ENCODE data around the gene AMFR.

The AMFR gene

GRCh38 chr16:56319376-56319775 lies 106.0 kb downstream of the AMFR start:
- peak in 4 of 10 donors; percentile 57 to 92 (median 72) for DNase-seq
- intact Hi-C loops (cut with DNase I): loop anchor here (5.0 to 10.0 kb wide), 3 partner anchors 57 to 215 kb away; no protein-coding TSS in a partner anchor

- no peak for DNase-seq
- intact Hi-C loops (cut with DNase I): loop anchor here (1.0 to 10.0 kb wide), 4 partner anchors 56 to 374 kb away; no protein-coding TSS in a partner anchor
Measured at GRCh38 chr16:56318827-56319140, 106.6 kb downstream of the AMFR start.

- peak; percentile 83 to 99 (median 90) for DNase-seq
- intact Hi-C loops (cut with DNase I): loop anchor here (1.0 to 10.0 kb wide), 4 partner anchors 56 to 374 kb away; no protein-coding TSS in a partner anchor
Measured at GRCh38 chr16:56317998-56318826, 107.1 kb downstream of the AMFR start.

- intact Hi-C loops (cut with DNase I): loop anchor here (5.0 to 10.0 kb wide), 3 partner anchors 54 to 212 kb away; no protein-coding TSS in a partner anchor
- peak in 1 of 10 donors; percentile 66 for DNase-seq
Measured at GRCh38 chr16:56316545-56316944, 108.8 kb downstream of the AMFR start.

- DNase-seq: peak in 3 of 10 donors; percentile 33 to 50 (median 43)
- intact Hi-C loops (cut with DNase I): loop anchor here (5.0 to 10.0 kb wide), 3 partner anchors 54 to 211 kb away; no protein-coding TSS in a partner anchor
Measured at GRCh38 chr16:56315955-56316354, 109.4 kb downstream of the AMFR start.

- intact Hi-C loops (cut with DNase I): loop anchor here (10.0 kb wide), 1 partner anchor 210 kb away; no protein-coding TSS in a partner anchor
Measured at GRCh38 chr16:56314244-56314850, 111.0 kb downstream of the AMFR start.

GRCh38 chr16:56312556-56312955 lies 112.8 kb downstream of the AMFR start:
- intact Hi-C loops (cut with DNase I): loop anchor here (10.0 kb wide), 1 partner anchor 208 kb away; no protein-coding TSS in a partner anchor

More at GRCh38 chr16:56314244-56314850, 111.0 kb downstream of the AMFR start:
- peak in 2 of 10 donors; percentile 47 to 59 for DNase-seq

GRCh38 chr16:56312028-56312300 lies 113.4 kb downstream of the AMFR start:
- DNase-seq: peak in 2 of 10 donors; percentile 68 to 86
- intact Hi-C loops (cut with DNase I): loop anchor here (10.0 kb wide), 1 partner anchor 207 kb away; no protein-coding TSS in a partner anchor

More at GRCh38 chr16:56312556-56312955, 112.8 kb downstream of the AMFR start:
- DNase-seq: peak in 2 of 10 donors; percentile 39 to 50
